Hypothalamus (tissue), 51 donors: ENCODE results near the gene SYNGR2.

Experiments used
- DNase-seq, 51 donors: peaks; one replicate each; lab custom pipeline; 2025; lab: John Stamatoyannopoulos, UW

Gene SYNGR2, protein sequence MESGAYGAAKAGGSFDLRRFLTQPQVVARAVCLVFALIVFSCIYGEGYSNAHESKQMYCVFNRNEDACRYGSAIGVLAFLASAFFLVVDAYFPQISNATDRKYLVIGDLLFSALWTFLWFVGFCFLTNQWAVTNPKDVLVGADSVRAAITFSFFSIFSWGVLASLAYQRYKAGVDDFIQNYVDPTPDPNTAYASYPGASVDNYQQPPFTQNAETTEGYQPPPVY

DNA sequence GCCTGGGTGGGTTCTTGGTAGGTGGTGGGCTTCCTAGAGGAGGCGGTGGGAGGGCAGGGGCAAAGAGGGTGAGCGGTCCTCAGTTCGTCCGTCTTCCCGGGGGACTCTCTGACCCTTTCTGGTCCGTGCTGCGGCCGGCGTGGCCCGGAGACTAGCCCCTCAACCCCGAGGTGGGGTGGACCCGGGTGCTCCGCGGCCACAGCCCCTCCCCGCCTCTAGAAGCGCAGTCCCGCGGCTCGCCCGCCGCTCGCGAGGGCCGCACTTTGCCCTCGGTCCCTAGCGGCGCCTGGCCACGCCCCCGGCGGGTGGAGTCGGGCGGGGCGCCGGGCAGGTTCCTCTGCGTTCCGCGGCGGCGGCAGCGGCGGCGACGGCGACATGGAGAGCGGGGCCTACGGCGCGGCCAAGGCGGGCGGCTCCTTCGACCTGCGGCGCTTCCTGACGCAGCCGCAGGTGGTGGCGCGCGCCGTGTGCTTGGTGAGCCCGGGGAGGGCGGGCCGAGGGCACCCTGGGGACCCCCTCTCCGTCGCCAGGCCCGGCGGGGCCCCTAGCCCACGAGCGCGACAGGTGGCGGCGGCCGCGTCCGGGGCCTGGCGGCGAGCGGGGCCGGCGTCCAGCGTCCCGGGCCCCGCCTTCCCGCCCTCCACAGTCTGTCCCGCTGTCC is at the start of gene SYNGR2:
Gene SYNGR2 (plus strand): TSS at position 340 of the 661 bp plus-strand sequence. CDS start 36 bp downstream, at position 376.
- peak in 45 of 51 donors; percentile 12 to 85 (median 49) for DNase-seq

DNA sequence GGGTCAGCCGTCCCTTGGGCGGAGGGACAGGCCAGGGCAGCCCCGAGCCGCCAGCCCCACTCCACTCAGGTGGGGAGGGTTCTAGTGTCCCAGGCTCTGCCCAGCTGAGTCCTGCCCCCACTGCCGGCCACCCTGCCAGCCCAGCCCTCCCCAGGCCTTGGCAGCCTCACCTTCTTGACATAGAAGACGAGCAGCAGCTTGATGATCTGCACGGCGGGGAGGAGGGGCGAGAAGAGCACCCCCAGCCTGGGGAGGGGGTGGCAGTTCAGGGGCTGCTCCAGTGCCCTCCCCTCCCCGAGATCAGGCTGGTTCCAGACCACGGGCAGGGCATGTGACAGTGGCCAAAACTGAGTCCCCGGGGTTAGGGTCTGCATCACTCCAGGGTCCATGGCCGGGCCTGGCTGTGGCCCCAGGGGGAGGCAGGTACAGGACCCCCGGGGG is 49.6 kb upstream of the SYNGR2 start:
- DNase-seq = no peak

DNA sequence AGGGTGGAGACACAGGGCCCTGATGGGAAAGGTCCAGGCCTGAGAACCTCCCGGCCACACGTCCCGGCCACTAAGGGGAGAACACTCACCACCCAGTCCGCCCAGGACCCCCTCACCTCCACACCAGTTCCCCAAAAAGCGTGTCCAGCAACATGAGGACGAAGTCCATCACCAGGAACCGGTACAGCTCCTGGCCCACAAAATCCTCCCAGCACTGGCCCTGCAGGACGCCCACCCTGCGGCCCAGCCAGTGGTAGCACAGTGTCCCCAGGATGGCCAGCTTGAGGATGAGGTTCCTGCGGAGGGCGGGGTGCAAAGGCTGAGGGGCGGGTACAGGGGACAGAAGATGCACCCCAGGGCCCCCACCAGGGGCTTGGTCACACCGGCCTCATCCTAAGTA is 47.8 kb upstream of the SYNGR2 start:
- DNase-seq = no peak

DNA sequence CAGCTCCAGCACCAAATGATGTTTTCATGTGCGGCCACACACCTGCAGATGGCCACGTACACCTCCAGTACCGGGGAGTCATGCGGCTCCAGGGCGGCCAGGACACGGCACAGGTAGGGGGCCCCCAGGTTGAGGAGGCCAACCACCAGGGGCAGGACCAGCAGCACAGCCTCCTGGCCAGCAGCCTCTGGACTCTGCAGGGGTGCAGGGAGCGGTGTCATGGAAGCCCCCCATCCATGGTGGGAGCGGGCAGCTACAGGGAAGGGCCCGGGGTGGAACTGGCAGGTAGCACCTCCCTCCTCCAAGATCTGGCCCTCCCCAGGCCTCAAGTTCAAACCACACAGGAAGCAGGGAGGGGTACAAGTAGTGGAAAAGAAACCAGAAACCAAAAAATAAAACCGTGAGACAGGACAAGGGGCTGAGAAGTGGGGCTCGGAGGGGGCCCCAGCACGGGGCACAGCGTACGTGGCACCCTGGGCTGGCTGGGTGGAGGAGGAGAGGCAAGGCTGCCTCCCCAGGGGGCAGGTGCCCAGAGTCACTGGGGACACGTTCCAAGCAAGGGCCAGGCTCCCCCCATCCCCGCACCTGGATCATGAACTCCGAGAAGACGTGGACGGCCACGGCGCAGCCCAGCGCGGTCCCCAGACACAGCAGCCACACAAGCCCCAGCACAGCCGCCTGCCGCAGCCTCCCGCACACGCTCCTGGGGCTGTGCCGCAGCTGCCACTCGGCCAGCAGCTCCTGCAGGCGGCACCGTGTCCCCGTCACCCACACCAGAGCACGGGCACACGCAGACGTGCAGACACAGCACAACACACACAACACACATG is 47.2 kb upstream of the SYNGR2 start:
- no peak for DNase-seq

DNA sequence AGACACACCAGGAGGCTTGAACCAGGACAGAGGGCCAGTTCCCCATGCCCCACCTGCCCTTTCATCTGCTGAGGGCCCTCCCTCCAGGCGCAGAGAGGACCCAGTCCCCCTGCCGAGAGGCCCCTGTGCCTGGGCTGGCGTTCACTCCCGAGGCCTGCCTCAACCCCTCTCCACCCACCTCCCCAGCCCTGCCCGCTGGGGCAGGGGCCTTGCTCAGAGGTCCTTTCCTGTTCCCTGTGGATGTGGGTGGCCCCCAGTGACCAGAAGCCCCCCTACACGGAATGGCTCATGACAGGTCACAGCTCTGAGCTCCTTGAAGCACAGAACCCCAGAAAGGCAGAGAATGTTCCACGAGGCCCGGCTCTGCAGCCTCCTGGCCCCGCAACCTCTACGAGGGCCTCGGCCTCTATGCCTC is 46.6 kb upstream of the SYNGR2 start:
- DNase-seq = no peak

DNA sequence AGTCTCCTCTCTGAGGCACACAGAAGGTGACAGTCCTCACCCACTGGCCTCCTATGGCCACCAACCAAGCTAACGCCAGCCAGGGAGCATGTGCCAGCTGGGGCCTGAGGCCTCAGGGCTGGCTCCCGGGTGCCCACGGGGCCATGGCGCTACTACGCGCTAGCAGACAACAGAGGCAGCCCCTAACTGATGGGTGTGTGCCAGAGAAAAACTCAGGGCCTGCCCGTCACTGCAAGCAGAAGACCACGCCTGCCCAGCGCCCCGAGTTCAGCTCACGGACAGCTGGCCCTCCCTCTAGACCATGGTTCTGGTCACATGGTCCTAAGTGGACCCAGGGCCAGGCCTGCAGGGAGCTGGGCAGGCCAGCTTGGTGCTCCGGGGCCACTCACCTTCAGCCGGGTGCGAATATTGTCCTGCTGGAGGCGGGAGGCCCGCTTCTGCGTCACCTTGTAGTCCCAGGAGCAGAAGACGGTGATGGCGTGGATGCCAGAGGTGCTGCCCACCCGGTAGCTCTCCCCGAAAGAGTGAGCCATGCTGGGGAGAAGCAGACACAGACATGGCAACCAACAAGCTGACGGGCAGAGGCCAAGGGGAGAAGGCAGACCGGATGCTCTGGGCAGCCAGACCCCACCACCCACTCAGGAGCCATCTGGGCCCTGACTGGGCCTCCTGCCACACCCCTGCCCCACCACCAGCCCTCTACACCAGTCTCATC is 46.0 kb upstream of the SYNGR2 start:
- peak in 1 of 51 donors; percentile 35 for DNase-seq

DNA sequence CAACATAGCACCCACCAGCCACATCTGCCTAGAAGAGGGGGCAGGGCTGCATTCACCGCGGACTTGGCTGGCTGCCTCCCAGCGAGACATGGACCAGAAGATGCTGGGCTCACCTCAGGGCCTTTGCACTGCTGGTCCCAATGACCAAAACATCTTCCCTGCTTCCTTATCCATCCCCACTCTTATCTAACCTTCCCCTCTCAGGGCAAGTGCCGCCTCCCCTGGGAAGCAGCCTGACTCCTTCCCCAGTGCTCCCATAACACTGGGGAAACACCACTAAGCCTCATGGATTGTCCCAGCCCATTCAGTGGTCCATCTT is 45.5 kb upstream of the SYNGR2 start:
- DNase-seq = no peak

DNA sequence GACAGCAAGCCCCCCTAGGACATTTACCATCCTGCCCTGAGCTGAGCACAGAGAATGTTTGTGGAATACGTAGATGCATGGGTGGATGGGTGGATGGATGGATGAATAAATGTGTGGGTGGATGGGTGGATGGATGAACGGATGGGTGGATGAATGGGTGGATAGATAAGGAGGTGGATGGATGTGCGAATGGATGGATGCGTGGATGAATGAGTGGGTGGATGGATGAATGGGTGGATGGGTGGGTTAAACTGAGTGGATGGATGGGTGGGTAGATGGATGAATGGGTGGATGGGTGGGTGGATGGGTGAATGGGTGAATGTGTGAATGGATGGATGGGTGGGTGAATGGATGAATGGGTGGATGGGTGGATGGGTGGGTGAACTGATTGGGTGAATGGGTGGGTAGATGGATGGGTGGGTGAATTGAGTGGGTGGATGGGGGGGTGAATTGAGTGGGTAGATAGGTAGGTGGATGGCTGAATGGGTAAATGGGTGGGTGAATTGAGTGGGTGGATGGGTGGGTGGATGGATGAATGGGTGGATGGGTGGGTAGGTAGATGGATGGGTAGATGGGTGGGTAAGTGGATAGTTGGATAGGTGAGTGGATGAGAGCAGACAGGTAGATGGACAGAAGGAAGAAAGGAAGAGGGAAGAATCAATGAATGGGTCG is 45.0 kb upstream of the SYNGR2 start:
- DNase-seq = no peak

DNA sequence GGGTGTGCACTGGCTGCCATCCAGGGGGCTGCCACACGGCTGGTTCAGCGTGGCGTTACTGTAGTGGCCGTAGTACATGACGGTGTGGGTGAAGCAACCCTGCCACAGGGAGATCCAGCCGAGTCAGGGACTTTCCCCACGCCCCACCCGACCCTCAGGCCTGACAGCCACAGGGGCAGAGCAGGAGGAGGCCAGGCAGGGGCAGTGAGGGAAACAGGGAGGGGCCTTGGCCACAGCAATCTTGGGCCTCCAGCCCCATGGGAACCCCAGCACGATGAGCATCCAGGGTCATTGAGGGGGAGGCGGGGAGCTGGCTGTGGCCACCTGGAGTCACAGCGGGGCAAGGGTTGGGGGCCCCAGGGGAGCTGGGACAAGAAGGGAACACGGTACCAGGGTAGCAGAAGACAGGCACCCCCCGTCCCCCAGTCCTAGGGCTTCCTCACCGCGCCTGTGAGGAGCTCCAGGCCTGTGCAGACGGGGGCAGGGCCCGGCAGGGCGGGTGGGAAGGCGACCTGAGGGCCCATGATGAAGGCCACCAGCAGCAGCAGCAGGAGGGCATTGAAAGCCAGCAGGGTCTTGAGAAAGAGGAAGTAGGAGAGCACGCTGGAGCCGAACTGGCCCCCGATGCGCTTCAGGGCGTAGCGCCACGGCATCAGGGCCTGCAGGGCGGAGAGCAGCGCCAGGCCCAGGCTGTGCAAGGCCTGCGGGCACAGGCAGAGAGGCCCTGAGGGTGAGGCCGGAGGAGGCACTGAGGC is 44.1 kb upstream of the SYNGR2 start:
- no peak for DNase-seq

DNA sequence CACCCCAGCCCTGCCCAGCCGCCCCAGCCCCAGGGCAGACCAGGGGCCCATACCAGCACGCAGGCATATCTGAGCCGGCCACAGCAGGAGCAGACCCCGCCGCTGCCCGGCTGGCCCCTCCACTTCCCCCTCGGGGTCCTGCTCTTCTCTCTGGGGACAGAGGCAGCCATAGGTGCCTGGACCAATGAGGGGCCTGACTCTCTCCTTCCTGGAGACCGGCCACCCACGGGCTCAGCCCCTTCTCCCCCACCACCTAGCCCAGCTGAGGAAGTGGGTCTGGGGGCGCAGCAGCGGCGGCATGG is 43.6 kb upstream of the SYNGR2 start:
- no peak for DNase-seq

DNA sequence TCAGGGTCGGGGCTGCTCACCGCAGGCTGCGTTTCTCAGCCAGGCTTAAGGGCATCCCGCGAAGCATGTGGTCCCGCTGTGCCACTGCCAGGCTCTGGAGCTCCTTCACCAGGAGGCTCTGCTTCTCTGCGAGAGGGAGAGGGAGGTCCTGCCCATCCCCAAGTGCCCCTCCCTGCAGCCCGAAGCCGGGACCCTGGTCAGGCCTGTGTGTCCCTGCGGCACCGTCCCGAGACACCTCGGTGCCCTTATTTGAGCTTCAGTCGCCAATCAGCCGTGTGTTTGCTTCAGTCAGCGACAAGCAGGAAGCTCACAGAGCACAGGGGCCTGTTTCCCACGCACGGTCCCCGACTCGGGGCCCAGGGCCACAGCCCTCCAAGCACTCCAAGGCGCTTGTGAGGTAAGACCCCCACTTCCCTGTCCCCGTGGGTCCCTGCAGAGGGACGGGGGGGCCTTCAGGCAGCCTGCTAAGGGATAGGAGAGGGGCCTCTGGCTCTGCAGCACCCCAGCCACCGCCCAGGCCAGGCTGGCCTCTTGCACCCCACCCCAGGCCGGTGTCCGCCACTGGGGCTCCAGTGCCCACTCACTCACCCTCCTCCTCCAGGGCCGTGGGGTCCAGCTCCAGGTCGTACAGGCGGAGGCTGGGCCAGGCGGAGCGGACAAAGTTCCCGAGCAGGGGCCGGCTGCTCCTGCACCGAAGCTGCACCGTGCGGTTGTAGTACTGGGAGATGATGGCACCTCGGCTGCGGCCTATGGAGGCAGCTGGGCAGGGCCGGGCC is 43.1 kb upstream of the SYNGR2 start:
- no peak for DNase-seq

DNA sequence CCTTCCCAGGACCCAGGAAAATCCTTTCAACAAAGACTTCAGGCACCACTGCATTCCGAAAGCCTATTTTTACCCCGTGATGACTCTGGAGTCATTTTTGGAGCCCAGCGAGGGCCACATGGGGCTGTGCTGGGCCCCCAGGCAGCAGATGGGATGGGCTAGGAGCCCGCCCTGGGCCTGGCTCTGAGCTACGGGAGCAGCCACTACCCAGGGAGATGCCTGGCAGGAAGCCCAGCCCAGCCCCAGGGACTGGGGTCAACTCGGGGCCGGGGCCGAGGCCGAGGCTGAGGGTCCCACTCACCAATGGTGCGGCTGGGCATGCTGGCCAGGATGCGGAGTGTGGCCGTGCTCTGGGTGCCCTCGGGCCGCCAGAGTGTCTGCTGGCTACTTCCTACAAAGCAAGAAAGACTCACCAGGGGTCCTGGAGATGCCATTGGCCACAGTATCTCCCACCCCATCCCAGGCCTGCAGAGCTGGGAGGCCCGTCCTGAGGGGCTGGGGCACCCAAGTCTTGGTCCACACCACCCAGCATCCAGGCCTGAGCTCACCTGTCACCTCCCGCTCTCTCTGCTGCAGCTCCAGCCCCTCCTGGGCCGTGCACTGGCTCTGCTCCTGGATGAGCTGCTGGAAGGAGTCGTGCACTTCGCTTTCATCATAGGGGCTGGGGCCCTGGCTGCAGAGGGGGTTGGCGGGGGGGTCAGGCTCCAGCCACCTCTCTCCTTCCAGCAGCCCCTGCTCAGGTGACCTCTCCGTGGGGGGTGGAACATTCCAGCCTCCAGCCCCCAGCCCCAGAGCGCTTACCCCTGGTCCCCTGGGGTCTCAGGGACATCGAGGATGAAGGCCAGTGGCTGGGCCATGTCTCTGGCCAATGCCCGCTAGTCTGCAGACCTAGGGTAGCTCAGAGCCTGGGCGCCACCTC is 42.1 kb upstream of the SYNGR2 start:
- no peak for DNase-seq

DNA sequence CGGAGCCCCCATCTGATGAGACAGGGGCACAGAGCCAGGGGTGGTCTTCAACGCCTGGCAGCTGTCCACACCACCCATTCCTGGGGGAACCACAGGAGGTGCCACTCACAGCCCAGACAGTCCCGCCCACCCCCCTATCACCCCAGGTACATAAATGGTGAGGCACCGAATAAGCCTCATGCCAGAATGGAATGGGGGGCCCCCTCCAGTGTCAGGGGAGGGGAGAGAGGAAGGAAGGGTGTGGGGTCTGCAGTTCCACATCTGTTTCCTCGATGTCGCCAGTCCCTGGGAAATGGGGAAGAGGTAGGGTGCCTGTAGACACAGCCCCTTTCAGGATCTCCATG is 41.5 kb upstream of the SYNGR2 start:
- DNase-seq = no peak

DNA sequence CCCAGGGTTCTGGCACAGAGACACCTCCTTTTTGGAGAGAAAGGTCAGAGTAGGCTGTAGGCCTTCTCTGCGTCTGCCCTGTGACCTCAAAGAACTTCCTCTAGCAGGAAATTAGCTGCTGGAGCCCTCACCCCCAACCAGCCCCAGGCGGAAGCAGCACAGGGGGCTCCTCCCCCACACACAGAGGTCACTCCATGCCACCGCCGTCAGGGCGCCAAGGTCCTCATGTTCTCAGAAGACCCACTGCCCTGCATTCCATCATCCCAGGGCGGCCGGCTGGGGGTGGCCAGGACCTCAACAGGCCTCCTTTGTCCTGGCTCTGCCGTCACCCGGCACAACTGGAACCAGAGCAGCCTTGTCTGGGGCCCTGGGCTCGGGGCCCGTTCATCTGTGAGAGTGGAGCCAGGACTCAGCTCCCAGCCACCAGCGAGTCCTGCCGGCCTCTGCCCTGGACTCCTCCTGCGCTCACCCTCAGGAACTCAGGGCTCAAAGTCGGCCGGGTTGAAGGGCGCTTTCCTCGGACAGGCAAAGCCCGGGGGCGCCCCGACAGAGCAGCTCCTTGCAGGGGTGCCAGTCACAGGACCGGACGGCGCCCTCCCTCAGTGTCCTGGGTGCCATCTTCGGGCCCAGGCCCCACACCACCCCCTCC is 41.0 kb upstream of the SYNGR2 start:
- peak in 49 of 51 donors; percentile 22 to 96 (median 82) for DNase-seq

DNA sequence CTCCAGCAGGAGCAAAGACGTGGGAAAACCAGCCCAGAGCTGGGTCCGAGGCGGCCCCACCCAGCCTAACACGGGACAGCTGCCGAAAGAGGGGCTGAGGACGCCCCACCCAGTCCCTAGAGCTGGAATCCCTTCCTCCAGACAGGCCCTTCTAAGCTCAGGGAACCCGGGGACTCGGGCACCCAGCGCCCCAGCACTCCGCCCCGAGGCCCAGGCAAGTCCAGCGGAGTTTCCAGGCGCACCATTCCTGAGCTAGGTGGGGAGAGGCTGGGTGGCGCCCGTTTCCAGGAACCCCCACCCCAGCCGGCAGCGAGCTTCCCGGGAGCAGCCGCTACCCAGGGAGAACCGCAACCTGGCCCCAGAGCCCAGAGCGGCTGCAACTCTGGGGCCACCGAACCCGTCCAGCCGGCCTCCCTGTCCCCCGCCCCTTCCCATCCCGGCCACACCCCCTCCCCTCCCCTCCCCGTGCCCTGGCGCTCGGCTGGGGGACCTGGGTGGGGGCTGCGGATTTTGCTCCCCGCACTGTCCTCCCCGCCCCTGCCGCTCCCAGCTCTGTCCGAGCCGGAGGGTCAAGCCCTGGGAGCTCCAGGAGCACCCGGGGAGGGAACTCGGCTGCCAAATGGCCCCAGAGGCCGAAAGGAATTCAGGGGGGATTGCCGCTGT is 40.4 kb upstream of the SYNGR2 start:
- peak in 16 of 51 donors; percentile 22 to 74 (median 58) for DNase-seq

DNA sequence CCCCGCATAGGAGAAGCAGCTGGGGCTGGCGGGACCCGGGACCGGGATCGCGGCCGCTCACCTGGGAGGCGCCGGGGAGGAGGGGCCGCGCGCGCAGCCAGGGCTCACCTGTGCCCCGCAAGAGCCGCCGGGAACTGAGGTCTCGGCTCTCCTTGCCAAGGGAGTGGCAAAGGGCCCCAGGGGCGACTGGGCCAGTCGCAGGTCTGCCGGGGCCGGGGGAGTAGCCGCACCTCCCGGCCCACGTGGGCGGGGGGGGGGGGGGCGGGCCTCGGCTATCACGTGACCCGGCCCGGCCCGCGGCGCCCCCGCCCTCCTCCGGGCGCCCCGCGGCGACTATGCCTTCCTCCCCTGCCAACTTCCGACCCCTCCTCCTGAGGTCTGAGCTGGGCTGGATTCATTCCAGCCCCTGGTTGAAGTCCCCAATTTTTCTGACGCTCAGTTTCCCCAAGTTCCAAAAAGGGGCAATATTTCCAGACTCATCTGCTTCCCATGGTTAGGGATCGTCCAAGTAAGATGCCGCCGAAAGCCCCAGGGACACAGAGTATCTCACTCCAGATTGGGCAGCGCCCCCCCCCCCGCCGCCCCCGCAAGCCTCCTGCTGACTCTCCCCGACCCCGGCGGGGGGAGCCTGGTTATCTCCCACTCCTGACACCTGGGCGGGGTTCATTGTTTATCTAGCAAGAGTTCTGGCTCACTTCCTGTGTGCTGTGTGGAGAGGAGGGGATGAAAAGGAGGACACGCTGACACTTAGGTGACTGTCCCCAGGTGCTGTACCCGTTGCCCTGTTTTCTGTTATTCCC is 39.6 kb upstream of the SYNGR2 start, which contains the start of gene TMC6:
Gene TMC6 (minus strand): TSS at position 205 of the 800 bp plus-strand sequence. CDS start 1,923 bp downstream, outside the sequence.
- DNase-seq = peak in 32 of 51 donors; percentile 25 to 78 (median 48)
